Epithelial cell of esophagus (primary cell): Measurements from ENCODE around the gene NUP50.

Source experiments
- DNase-seq: peaks from one replicate; pipeline ENCODE4 v3.0.0; 2010; ENCODE audit warnings: low read depth
- H3K4me3 ChIP-seq: 2 replicates; pipeline ENCODE4 v1.5.1; 2011; ENCODE audit warnings: mild to moderate bottlenecking, low read length, control low read depth
- TF ChIP-seq, protein P1 (sequence below): IDR thresholded peaks from 2 replicates; pipeline ENCODE4 v1.5.1; 2011; ENCODE audit warnings: low read depth, mild to moderate bottlenecking, low read length, control low read depth, inconsistent platforms; ENCODE audit not compliant: insufficient read depth; ENCODE audit errors: missing control alignments

Gene NUP50, protein sequence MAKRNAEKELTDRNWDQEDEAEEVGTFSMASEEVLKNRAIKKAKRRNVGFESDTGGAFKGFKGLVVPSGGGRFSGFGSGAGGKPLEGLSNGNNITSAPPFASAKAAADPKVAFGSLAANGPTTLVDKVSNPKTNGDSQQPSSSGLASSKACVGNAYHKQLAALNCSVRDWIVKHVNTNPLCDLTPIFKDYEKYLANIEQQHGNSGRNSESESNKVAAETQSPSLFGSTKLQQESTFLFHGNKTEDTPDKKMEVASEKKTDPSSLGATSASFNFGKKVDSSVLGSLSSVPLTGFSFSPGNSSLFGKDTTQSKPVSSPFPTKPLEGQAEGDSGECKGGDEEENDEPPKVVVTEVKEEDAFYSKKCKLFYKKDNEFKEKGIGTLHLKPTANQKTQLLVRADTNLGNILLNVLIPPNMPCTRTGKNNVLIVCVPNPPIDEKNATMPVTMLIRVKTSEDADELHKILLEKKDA

GRCh38 chr22:45163451-45164269, at the start of gene NUP50:
TSS of gene NUP50 (plus strand) at chr22:45163925. CDS start at chr22:45168178, 4,253 bp downstream.
- TF ChIP-seq, protein P1, sequence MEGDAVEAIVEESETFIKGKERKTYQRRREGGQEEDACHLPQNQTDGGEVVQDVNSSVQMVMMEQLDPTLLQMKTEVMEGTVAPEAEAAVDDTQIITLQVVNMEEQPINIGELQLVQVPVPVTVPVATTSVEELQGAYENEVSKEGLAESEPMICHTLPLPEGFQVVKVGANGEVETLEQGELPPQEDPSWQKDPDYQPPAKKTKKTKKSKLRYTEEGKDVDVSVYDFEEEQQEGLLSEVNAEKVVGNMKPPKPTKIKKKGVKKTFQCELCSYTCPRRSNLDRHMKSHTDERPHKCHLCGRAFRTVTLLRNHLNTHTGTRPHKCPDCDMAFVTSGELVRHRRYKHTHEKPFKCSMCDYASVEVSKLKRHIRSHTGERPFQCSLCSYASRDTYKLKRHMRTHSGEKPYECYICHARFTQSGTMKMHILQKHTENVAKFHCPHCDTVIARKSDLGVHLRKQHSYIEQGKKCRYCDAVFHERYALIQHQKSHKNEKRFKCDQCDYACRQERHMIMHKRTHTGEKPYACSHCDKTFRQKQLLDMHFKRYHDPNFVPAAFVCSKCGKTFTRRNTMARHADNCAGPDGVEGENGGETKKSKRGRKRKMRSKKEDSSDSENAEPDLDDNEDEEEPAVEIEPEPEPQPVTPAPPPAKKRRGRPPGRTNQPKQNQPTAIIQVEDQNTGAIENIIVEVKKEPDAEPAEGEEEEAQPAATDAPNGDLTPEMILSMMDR = no peak
- peak within 1 kb of the TSS; percentile 71 for H3K4me3 ChIP-seq
- peak; percentile 98 for DNase-seq

- no peak overlapping the region for H3K4me3 ChIP-seq
- DNase-seq = no peak
Measured at GRCh38 chr22:45120440-45120839, 43.3 kb upstream of the NUP50 start.

DNA sequence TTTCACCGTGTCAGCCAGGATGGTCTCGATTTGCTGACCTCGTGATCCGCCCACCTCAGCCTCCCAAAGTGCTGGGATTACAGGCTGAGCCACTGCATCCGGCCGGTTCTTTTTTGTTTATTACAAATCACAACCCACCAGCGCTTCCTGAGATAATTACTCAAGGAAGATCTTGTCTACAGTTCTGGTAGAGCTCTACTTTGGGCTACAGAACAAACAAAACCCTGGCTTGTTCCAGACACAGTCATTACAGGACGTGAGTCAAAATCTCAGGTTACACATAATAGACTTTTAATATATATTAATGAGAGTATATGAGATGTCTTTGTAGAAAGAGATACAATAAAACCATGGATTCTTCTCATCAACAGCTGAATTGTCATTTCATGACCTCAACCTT, 42.8 kb upstream of the NUP50 start:
- no peak overlapping the region for H3K4me3 ChIP-seq
- TF ChIP-seq, protein P1 = no peak
- DNase-seq = peak; percentile 11

More at GRCh38 chr22:45120440-45120839, 43.3 kb upstream of the NUP50 start:
- TF ChIP-seq, protein P1 = no peak

GRCh38 chr22:45124176-45124847, 39.4 kb upstream of the NUP50 start:
- TF ChIP-seq, protein P1 = no peak
- no peak overlapping the region for H3K4me3 ChIP-seq
- no peak for DNase-seq

DNA sequence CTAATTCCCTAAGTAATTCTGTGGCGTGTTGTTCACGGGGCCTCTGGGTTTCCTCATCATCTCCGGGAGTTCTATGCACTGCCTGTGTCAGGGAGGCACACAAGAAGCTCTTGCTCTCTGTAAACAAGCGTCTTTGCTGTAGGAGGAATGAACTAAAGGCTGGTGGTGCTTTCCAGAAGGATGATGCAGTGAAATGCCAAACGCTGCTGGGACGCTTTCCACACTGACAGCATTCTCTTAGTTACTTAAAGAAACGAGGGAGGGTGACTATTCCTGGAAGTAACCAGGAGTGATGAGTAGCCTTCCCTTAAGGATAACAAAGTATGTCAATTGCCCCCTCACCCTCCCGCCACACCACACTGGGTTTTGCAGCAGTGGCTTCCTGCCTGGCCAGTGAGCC, 38.5 kb upstream of the NUP50 start:
- DNase-seq = no peak
- TF ChIP-seq, protein P1 = no peak
- no peak overlapping the region for H3K4me3 ChIP-seq

- H3K4me3 ChIP-seq = no peak overlapping the region
- DNase-seq = peak; percentile 19
- TF ChIP-seq, protein P1 = no peak
Measured at GRCh38 chr22:45127866-45128265, 35.9 kb upstream of the NUP50 start.
